ENCODE data around the gene BBLN. TPM values are rescaled to one million over a fixed set of nuclear protein-coding genes. Genes with fewer than 3 reads are reported as not detected.

BBLN gene
- total RNA-seq, 1 experiment from 2014 or later: 74.9 TPM

- Mint-ChIP-seq H3K27ac (peak overlapping the region in 1 of 3 experiments; percentile 67; a peak in 2 of 7 replicates), H3K27me3 (ENCODE audit: low read depth) (no peaks in the 10 kb centered on the region), H3K9me3 (no peaks in the 10 kb centered on the region), H3K36me3 (ENCODE audit: insufficient read depth in 1 of 3, low read depth in 3 of 3) (peaks cover 18 to 65% (median 45%) of the 10 kb centered on the region in 3 experiments), H3K4me3 (no peak overlapping the region), H3K4me1 (peaks cover 5 to 6% of the 10 kb centered on the region in 2 experiments)
- Histone ChIP-seq H2BK5ac (ENCODE audit: insufficient read length, low read length) (no peak overlapping the region), H3K14ac (ENCODE audit: insufficient read depth, low read length) (no peak overlapping the region), H2BK12ac (ENCODE audit: insufficient read length, low read depth, low read length) (no peak overlapping the region), H3T11ph (ENCODE audit: low read length) (no peak overlapping the region), H3K27ac (ENCODE audit: insufficient read length, low read depth, low read length) (no peak overlapping the region), H3K9ac (ENCODE audit: extremely low read depth, insufficient read length, low read length) (no peak overlapping the region), H3K4ac (ENCODE audit: low read depth, low read length) (no peak overlapping the region), H4K91ac (ENCODE audit: insufficient read length, low read depth, low read length) (no peak overlapping the region), H2BK120ac (ENCODE audit: low read depth, low read length, poor library complexity, severe bottlenecking) (no peak overlapping the region), H2AK5ac (ENCODE audit: insufficient read length, low read length) (no peak overlapping the region), H3K4me2 (ENCODE audit: insufficient read depth, insufficient read length, low read length) (no peak overlapping the region), H3K79me1 (ENCODE audit: insufficient read depth, low read depth, low read length, poor library complexity, severe bottlenecking) (no peaks in the 10 kb centered on the region), H4K5ac (ENCODE audit: insufficient read length, low read depth, low read length) (no peak overlapping the region), H3K23me2 (ENCODE audit: insufficient read length, low read depth, low read length, poor library complexity, severe bottlenecking) (peaks cover 7% of the 10 kb centered on the region), H3K23ac (ENCODE audit: insufficient read length, low read depth, low read length) (no peak overlapping the region), H4K20me1 (ENCODE audit: control insufficient read depth, insufficient read depth, insufficient read length) (no peaks in the 10 kb centered on the region), H3K9me3 (ENCODE audit: control insufficient read depth, low read depth, low read length) (no peaks in the 10 kb centered on the region), H3K27me3 (ENCODE audit: insufficient read depth, low read length) (no peaks in the 10 kb centered on the region), H2BK15ac (ENCODE audit: low read depth, low read length) (no peak overlapping the region), H2AFZ (ENCODE audit: low read length) (no peak overlapping the region), H3K18ac (ENCODE audit: insufficient read length, low read depth, low read length) (no peak overlapping the region), H2BK20ac (ENCODE audit: low read depth, low read length, poor library complexity, severe bottlenecking) (no peak overlapping the region), H4K8ac (replicated peaks; ENCODE audit: insufficient read length, low read depth, low read length) (no peak overlapping the region), H3K4me1 (ENCODE audit: insufficient read depth, low read length) (no peaks in the 10 kb centered on the region; the same call in 1 of the 2 replicates), H3K56ac (ENCODE audit: insufficient read length, low read depth, low read length) (no peak overlapping the region), H3K79me2 (ENCODE audit: insufficient read depth, low read length) (no peaks in the 10 kb centered on the region)
- WGBS (ENCODE audit: extremely low coverage, insufficient read length, low lambda C conversion rate): no CpG with 5 or more reads among the region's 14 CpGs
- DNase-seq: no peak
- no peak for TF ChIP-seq CTCF (conservative IDR thresholded peaks at IDR 0.05)
These were observed 4.3 kb downstream of the BBLN start for GRCh38 chr9:128164307-128164885.
